MCF 10A (cell line): Measurements from ENCODE around the gene BMP8B. TPM values are rescaled to one million over a fixed set of nuclear protein-coding genes. Genes with fewer than 3 reads are reported as not detected.

Experiments
- BruUV-seq: library from RNA; stranded (reverse); fragments of 400-500 nt; replicated peaks from 2 replicates; lab custom pipeline; 2021; lab: Mats Ljungman, UMichigan
- CTCF ChIA-PET: fragments of 300-600 bp; sonication (Branson Sonifier 250); formaldehyde crosslinking; extraction: SDS; loops from one replicate; lab custom pipeline; 2021; ENCODE audit warnings: antibody characterized with exemption, inconsistent platforms; lab: Yijun Ruan, JAX
- POLR2A ChIA-PET: fragments of 300-600, 350-650 bp; sonication (Branson Sonifier 250); formaldehyde crosslinking; extraction: SDS; loops from one replicate; lab custom pipeline; 2020; ENCODE audit warnings: antibody characterized with exemption, inconsistent platforms; lab: Yijun Ruan, JAX
- DNase-seq: peaks from one replicate; pipeline ENCODE4 v3.0.0-alpha.2; 2018; ENCODE audit not compliant: unreplicated experiment
- H3K27ac Mint-ChIP-seq: one replicate; pipeline ENCODE4 v1.8.0; 2022; ENCODE audit warnings: mild to moderate bottlenecking, low read depth, mixed read lengths; ENCODE audit not compliant: unreplicated experiment
- H3K27me3 Mint-ChIP-seq: one replicate; pipeline ENCODE4 v1.8.0; 2022; ENCODE audit warnings: mixed read lengths; ENCODE audit not compliant: insufficient read depth, unreplicated experiment
- H3K36me3 Mint-ChIP-seq: one replicate; pipeline ENCODE4 v1.8.0; 2022; ENCODE audit warnings: mild to moderate bottlenecking, moderate library complexity, mixed read lengths; ENCODE audit not compliant: insufficient read depth, unreplicated experiment
- H3K4me1 Mint-ChIP-seq: one replicate; pipeline ENCODE4 v1.8.0; 2022; ENCODE audit warnings: mixed read lengths; ENCODE audit not compliant: insufficient read depth, unreplicated experiment
- H3K4me3 Mint-ChIP-seq: one replicate; pipeline ENCODE4 v1.8.0; 2022; ENCODE audit warnings: mild to moderate bottlenecking, moderate library complexity, mixed read lengths; ENCODE audit not compliant: unreplicated experiment
- H3K9me3 Mint-ChIP-seq: one replicate; pipeline ENCODE4 v1.8.0; 2022; ENCODE audit warnings: mixed read lengths; ENCODE audit not compliant: unreplicated experiment
- intact Hi-C: fragments of 100-400 bp; cut with micrococcal nuclease; formaldehyde crosslinking; loops from 2 replicates; pipeline ENCODE4 v1.14.1; 2022
- total RNA-seq: library from RNA; stranded (reverse); gene quantifications from 2 replicates; pipeline ENCODE4 v1.2.3, GENCODE V29; 2022
- TF ChIP-seq, protein P1 (sequence below): fragments of 200-600 bp; IDR thresholded peaks from one replicate; pipeline ENCODE4 v1.8.0; 2022; ENCODE audit warnings: antibody characterized with exemption, mild to moderate bottlenecking; ENCODE audit not compliant: unreplicated experiment

BMP8B gene
- total RNA-seq, 1 experiment from 2014 or later: 0.21 TPM

DNA sequence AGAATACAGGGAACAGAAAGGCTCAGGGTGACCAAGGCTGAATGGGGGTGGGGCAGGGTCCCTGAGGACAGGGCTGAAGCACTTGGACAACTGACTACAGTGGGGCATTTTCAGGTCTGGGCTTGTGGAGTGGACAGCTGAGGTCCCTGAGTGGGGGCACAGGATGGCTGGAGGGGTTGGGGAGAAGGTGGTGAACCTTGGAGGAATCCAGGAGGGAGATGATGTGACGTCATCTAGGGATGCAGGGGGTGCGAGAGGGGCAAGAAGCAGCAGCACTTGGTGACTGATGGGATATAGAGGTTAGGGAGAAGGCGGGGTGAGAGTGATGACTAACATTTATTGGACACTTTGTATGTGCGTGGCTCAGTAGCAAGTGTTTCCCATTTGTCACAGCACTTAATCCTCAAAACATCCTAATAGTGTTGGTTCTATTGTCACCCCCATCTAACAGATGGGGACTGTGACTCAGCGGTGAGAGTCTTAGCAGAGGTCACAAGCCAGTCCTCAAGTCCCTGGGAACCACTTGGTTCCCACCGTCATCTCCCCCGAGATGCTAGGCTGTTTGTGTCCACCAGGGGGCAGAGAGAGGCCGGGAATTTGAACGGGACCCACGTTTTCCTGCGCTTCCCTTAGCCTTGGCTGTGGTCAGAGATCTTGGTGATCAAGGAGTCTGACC lies 27.9 kb upstream of the BMP8B start:
- TF ChIP-seq, protein P1, sequence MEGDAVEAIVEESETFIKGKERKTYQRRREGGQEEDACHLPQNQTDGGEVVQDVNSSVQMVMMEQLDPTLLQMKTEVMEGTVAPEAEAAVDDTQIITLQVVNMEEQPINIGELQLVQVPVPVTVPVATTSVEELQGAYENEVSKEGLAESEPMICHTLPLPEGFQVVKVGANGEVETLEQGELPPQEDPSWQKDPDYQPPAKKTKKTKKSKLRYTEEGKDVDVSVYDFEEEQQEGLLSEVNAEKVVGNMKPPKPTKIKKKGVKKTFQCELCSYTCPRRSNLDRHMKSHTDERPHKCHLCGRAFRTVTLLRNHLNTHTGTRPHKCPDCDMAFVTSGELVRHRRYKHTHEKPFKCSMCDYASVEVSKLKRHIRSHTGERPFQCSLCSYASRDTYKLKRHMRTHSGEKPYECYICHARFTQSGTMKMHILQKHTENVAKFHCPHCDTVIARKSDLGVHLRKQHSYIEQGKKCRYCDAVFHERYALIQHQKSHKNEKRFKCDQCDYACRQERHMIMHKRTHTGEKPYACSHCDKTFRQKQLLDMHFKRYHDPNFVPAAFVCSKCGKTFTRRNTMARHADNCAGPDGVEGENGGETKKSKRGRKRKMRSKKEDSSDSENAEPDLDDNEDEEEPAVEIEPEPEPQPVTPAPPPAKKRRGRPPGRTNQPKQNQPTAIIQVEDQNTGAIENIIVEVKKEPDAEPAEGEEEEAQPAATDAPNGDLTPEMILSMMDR: peak; percentile 58
- POLR2A ChIA-PET: interaction anchor here (1.5 kb wide), 1 partner anchor 86 kb away, joined by 5 read pairs; the partner anchor contains the start of gene MYCL
- Mint-ChIP-seq H3K36me3 (no peaks in the 10 kb centered on the region), H3K9me3 (no peaks in the 10 kb centered on the region), H3K4me1 (peaks cover 9% of the 10 kb centered on the region), H3K4me3 (no peak overlapping the region), H3K27ac (no peak overlapping the region), H3K27me3 (no peaks in the 10 kb centered on the region)
- intact Hi-C loops: loop anchor here (1.0 to 5.0 kb wide), 4 partner anchors 86 to 216 kb away; no protein-coding TSS in a partner anchor
- BruUV-seq: no TSS peak
- CTCF ChIA-PET: interaction anchor here (0.7 to 3.7 kb wide), 32 partner anchors 10 to 248 kb away, joined by 3 to 48 read pairs (median 4); partner anchors contain the start of gene MYCL
- peak; percentile 72 for DNase-seq

DNA sequence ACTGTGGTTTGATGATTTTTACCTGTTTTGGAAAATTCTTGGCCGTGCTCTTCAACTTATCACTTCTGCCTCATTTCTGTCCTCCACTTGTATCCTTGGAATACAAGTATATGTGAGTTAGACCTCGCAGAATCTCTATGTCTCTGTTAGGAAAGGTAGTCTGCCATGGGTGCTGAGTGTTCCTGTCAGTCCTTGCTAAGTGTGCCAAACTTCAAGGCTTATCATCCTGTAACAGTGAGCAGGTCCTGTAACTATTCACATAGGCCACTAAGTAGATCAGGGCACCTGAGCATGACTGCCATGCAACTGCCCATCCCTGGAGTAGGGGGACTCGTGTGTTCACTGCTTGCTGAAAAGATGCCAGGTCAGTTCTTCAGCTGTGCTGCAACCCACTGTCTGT lies 24.2 kb upstream of the BMP8B start:
- intact Hi-C loops: no loop called here
- DNase-seq: no peak
- H3K27me3 Mint-ChIP-seq: no peaks in the 10 kb centered on the region
- CTCF ChIA-PET: interaction anchor here (0.6 to 1.0 kb wide), 3 partner anchors 89 to 172 kb away, joined by 3 to 8 read pairs (median 3); no protein-coding TSS in a partner anchor
- no peak overlapping the region for H3K27ac Mint-ChIP-seq
- H3K36me3 Mint-ChIP-seq: no peaks in the 10 kb centered on the region
- no peak overlapping the region for H3K4me3 Mint-ChIP-seq
- TF ChIP-seq, protein P1: no peak
- no peaks in the 10 kb centered on the region for H3K4me1 Mint-ChIP-seq
- POLR2A ChIA-PET: no interaction called here
- no peaks in the 10 kb centered on the region for H3K9me3 Mint-ChIP-seq
- BruUV-seq: no TSS peak

GRCh38 chr1:39808784-39809517 lies 20.3 kb upstream of the BMP8B start:
- H3K27ac Mint-ChIP-seq: no peak overlapping the region
- H3K4me1 Mint-ChIP-seq: peaks cover under 1% of the 10 kb centered on the region
- TF ChIP-seq, protein P1: no peak
- DNase-seq: no peak
- no peaks in the 10 kb centered on the region for H3K27me3 Mint-ChIP-seq
- BruUV-seq: no TSS peak
- ChIA-PET CTCF (interaction anchor here (0.7 kb wide), 1 partner anchor 169 kb away, joined by 3 read pairs; no protein-coding TSS in a partner anchor), POLR2A (no interaction called here)
- no peaks in the 10 kb centered on the region for H3K36me3 Mint-ChIP-seq
- intact Hi-C loops: loop anchor here (10.0 kb wide), 1 partner anchor 84 kb away; no protein-coding TSS in a partner anchor
- no peak overlapping the region for H3K4me3 Mint-ChIP-seq
- no peaks in the 10 kb centered on the region for H3K9me3 Mint-ChIP-seq

- intact Hi-C loops: loop anchor here (10.0 kb wide), 1 partner anchor 81 kb away; no protein-coding TSS in a partner anchor
- H3K9me3 Mint-ChIP-seq: no peaks in the 10 kb centered on the region
- H3K27ac Mint-ChIP-seq: no peak overlapping the region
- POLR2A ChIA-PET: interaction anchor here (0.6 kb wide), 1 partner anchor 15 kb away, joined by 3 read pairs; no protein-coding TSS in a partner anchor
- no peak overlapping the region for H3K4me3 Mint-ChIP-seq
- CTCF ChIA-PET: interaction anchor here (1.1 to 1.2 kb wide), 2 partner anchors 97 to 114 kb away, joined by 3 to 5 read pairs; partner anchors contain the start of gene MYCL
- BruUV-seq: no TSS peak
- DNase-seq: no peak
- H3K27me3 Mint-ChIP-seq: no peaks in the 10 kb centered on the region
- peaks cover 18% of the 10 kb centered on the region for H3K4me1 Mint-ChIP-seq
- peaks cover 6% of the 10 kb centered on the region for H3K36me3 Mint-ChIP-seq
- TF ChIP-seq, protein P1: no peak
These were observed 16.7 kb upstream of the BMP8B start for GRCh38 chr1:39805385-39805784.
